Body of pancreas (tissue), 4 donors: ENCODE measurements around the gene CROCC2.

Experiments
- POLR2A ChIP-seq, 3 donors: fragments of 450-650 bp; IDR thresholded peaks; one replicate each; pipeline ENCODE4 v1.6.1; 2016; ENCODE audit warnings: antibody characterized with exemption in 3 of 3, mild to moderate bottlenecking in 2 of 3
- TF ChIP-seq, protein P1 (sequence below), 7 experiments: fragments of 450-650 bp in 4 of 7; fragments of 200-600 bp in 3 of 7; sonication (generic) in 3 of 7; IDR thresholded peaks; one replicate each; pipeline ENCODE4 v1.5.1; 2016 to 2019; ENCODE audit warnings: antibody characterized with exemption in 7 of 7

DNA sequence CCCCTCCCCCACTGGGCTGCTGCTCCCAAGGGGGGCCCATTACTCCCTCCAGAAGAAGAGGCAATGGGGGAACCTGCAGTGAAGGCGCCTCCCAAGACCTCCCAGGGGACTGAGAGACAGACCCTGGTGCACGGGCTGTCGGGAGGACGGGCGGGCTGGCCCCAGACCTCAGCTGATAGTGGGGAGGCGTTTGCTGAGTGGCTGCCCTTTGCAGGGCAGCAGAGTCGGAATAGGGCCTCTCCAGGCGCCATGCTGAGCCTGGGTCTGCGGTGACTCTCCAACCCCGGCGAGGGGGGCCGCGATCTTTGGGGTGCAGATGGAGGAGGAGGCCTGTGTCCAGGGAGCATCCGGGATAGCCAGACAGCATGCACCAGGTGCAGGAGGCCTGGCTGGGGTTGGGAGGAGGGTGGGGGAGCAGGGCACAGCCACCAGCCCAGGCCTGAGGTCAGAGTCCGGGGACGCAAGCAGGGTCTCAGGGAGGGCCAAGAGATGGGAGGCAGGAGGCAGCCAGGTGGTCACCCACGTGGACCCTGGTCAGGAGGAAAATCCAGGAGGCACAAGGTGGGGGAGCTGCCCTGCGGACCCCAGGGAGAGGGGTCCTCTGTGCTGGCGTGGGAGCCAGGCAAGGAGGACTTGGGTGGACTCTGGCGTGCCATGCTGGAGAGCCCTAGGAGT, 11.0 kb downstream of the CROCC2 start:
- TF ChIP-seq, protein P1, sequence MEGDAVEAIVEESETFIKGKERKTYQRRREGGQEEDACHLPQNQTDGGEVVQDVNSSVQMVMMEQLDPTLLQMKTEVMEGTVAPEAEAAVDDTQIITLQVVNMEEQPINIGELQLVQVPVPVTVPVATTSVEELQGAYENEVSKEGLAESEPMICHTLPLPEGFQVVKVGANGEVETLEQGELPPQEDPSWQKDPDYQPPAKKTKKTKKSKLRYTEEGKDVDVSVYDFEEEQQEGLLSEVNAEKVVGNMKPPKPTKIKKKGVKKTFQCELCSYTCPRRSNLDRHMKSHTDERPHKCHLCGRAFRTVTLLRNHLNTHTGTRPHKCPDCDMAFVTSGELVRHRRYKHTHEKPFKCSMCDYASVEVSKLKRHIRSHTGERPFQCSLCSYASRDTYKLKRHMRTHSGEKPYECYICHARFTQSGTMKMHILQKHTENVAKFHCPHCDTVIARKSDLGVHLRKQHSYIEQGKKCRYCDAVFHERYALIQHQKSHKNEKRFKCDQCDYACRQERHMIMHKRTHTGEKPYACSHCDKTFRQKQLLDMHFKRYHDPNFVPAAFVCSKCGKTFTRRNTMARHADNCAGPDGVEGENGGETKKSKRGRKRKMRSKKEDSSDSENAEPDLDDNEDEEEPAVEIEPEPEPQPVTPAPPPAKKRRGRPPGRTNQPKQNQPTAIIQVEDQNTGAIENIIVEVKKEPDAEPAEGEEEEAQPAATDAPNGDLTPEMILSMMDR (IDR thresholded peaks at IDR 0.05) = no peak
- no peak for TF ChIP-seq POLR2A (IDR thresholded peaks at IDR 0.05)
